ENCODE data around the gene DEPDC4.
"Not testable (repeated sequence)": the region's sequence is repeated elsewhere in the genome, so short reads cannot be mapped to it uniquely, and the experiment has no call there.

DEPDC4 gene

GRCh38 chr12:100229036-100229635 is 37.7 kb downstream of the DEPDC4 start:
- Histone ChIP-seq H3K27me3 (ENCODE audit: control insufficient read depth, insufficient read depth, low read length) (no peaks in the 10 kb centered on the region), H3K9me3 (ENCODE audit: control insufficient read depth, low read length) (no peaks in the 10 kb centered on the region), H3K4me1 (ENCODE audit: control insufficient read depth, insufficient read depth, low read length) (no peaks in the 10 kb centered on the region), H3K4me3 (ENCODE audit: low read length) (no peak overlapping the region), H3K36me3 (ENCODE audit: control insufficient read depth, insufficient read depth, low read length) (no peaks in the 10 kb centered on the region), H3K9ac (ENCODE audit: low read length) (no peak overlapping the region)

DNA sequence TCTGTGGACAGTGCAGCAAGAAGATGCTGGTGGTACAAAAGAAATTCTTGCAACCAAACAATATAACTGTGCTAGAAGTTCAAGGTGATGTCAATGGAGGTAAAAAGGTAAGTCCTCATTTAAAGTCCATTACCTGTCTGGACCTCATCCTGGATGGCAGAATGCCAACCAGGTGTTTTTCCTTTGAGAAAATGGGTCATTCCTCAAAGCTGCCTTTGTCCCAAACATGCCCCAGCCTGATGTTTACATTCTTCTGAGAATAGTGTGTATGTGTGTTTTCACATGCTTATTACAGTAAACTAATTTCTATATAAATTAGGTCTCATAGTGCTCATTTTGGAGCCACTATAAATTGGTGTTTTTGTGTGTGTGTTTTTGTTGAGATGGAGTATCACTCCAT is 41.4 kb downstream of the DEPDC4 start:
- H3K9ac ChIP-seq (ENCODE audit: low read length), result no peak overlapping the region
- no peaks in the 10 kb centered on the region for H3K36me3 ChIP-seq (ENCODE audit: control insufficient read depth, insufficient read depth, low read length)
- H3K4me1 ChIP-seq (ENCODE audit: control insufficient read depth, insufficient read depth, low read length), result no peaks in the 10 kb centered on the region
- no peak overlapping the region for H3K4me3 ChIP-seq (ENCODE audit: low read length)
- H3K9me3 ChIP-seq (ENCODE audit: control insufficient read depth, low read length), result no peaks in the 10 kb centered on the region
- H3K27me3 ChIP-seq (ENCODE audit: control insufficient read depth, insufficient read depth, low read length), result no peaks in the 10 kb centered on the region

DNA sequence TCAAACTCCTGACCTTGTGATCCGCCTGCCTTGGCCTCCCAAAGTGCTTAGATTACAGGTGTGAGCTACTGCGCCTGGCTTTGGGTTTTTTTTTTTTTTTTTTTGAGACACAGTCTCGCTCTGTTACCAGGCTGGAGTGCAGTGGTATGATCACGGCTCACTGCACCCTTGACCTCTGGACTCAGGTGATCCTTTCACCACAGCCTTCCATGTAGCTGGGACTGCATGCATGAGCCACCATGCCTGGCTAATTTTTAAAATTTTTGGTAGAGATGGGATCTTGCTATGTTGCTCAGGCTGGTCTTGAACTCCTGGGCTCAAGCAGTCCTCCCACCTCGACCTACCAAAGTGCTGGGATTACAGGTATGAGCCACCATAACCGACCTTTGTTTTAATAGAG is 44.7 kb downstream of the DEPDC4 start:
- not testable (repeated sequence) for H3K4me3 ChIP-seq (ENCODE audit: low read length); H3K27me3 ChIP-seq (ENCODE audit: control insufficient read depth, insufficient read depth, low read length); H3K36me3 ChIP-seq (ENCODE audit: control insufficient read depth, insufficient read depth, low read length); H3K9ac ChIP-seq (ENCODE audit: low read length); H3K4me1 ChIP-seq (ENCODE audit: control insufficient read depth, insufficient read depth, low read length); H3K9me3 ChIP-seq (ENCODE audit: control insufficient read depth, low read length)

DNA sequence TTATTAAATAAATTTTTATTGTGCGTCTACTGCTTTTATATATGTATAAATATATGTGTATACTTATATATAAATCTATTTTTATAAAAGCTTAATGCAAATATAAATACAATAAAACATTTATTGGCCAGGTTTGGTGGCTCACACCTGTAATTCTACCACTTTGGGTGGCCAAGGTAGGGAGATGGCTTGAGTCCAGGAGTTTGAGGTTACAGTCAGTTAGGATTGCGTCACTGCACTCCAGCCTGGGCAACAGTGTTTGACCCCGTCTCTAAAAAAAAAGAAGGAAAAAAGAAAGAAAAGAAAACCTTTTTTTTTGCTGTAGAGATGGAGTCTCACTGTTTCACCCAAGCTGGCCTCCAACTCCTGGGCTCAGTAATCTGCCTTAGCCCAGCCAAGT is 45.4 kb downstream of the DEPDC4 start:
- Histone ChIP-seq H3K4me1 (ENCODE audit: control insufficient read depth, insufficient read depth, low read length) (no peaks in the 10 kb centered on the region), H3K36me3 (ENCODE audit: control insufficient read depth, insufficient read depth, low read length) (no peaks in the 10 kb centered on the region), H3K9me3 (ENCODE audit: control insufficient read depth, low read length) (no peaks in the 10 kb centered on the region), H3K4me3 (ENCODE audit: low read length) (no peak overlapping the region), H3K27me3 (ENCODE audit: control insufficient read depth, insufficient read depth, low read length) (no peaks in the 10 kb centered on the region), H3K9ac (ENCODE audit: low read length) (no peak overlapping the region)

DNA sequence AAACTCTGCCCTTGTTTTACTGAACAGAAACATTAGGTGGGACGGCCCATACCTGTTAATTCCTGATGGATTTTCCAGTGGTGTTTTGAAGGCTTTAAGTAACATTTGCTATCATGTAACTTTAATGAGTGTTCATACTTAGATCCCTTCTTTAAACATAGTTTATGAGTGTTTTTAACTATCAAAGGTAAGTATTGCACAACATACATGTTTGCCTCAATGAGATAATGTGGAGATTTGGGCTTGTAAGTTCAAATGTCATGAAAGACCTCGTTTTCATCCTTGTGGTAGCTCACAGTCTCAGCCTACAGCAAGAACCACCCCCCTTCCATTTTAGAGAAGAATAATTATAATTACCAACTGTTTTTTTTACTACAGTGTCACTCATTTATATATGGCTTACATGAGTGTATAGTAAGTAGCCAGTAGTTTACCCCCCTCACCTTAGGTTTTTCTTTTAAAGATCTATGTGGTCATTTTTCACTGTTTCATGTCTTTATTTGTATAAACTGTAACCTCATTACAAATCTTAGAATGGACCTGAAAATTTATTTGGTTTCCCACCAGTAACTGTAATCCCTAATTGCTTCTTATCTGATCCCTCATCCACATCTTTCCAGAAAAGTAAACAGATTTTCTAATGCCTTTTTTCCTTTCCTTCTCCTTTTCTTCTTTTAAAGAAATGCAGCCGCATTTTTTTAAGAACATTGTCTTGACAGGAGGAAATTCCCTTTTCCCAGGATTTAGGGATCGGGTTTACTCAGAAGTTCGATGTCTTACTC is 47.4 kb downstream of the DEPDC4 start:
- H3K36me3 ChIP-seq (ENCODE audit: control insufficient read depth, insufficient read depth, low read length), result no peaks in the 10 kb centered on the region
- H3K9me3 ChIP-seq (ENCODE audit: control insufficient read depth, low read length), result no peaks in the 10 kb centered on the region
- H3K4me1 ChIP-seq (ENCODE audit: control insufficient read depth, insufficient read depth, low read length), result peaks cover 4% of the 10 kb centered on the region
- H3K27me3 ChIP-seq (ENCODE audit: control insufficient read depth, insufficient read depth, low read length), result no peaks in the 10 kb centered on the region
- no peak overlapping the region for H3K9ac ChIP-seq (ENCODE audit: low read length)
- no peak overlapping the region for H3K4me3 ChIP-seq (ENCODE audit: low read length)

DNA sequence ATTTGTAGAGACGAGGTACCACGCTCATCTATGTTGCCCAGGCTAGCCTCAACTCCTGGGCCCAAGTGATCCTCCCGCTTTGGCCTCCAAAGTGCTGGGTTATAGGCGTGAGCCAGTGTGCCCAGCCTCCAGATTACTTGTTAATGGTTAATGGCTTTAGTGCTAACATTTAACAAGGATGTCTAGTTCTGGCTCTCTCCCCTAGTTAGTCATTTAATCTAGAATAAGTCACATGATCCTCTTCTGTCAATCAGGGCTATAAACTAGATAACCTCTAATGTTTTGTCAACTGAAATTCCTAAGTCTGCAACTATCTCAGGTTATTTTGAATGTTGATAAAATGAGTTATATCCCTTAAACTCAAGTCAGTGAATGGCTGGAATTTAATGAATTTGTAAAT is 50.5 kb downstream of the DEPDC4 start:
- Histone ChIP-seq H3K9me3 (ENCODE audit: control insufficient read depth, low read length) (no peaks in the 10 kb centered on the region), H3K4me3 (ENCODE audit: low read length) (no peak overlapping the region), H3K27me3 (ENCODE audit: control insufficient read depth, insufficient read depth, low read length) (no peaks in the 10 kb centered on the region), H3K36me3 (ENCODE audit: control insufficient read depth, insufficient read depth, low read length) (no peaks in the 10 kb centered on the region), H3K9ac (ENCODE audit: low read length) (no peak overlapping the region), H3K4me1 (ENCODE audit: control insufficient read depth, insufficient read depth, low read length) (peaks cover 8% of the 10 kb centered on the region)

DNA sequence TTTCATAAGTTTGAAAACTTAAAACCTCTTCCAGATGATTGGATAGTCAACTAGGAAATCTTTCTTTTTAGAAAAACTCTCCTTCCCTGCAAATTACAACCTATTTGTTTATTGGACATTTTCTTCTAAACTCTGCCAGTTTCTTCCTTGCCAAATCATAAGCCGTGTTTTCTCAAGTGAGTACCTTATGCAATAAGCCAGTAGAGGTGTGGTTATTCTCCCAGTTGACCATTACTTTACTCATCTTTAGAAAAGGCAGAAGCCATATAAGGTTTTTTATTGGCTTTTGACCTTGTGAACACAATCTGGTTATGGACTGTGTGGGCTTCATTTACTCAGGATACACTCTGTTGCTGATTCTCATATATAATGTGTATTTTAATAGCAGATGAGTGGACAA is 51.7 kb downstream of the DEPDC4 start:
- H3K27me3 ChIP-seq (ENCODE audit: control insufficient read depth, insufficient read depth, low read length), result no peaks in the 10 kb centered on the region
- no peaks in the 10 kb centered on the region for H3K36me3 ChIP-seq (ENCODE audit: control insufficient read depth, insufficient read depth, low read length)
- H3K9me3 ChIP-seq (ENCODE audit: control insufficient read depth, low read length), result no peaks in the 10 kb centered on the region
- peaks cover 8% of the 10 kb centered on the region for H3K4me1 ChIP-seq (ENCODE audit: control insufficient read depth, insufficient read depth, low read length)
- H3K4me3 ChIP-seq (ENCODE audit: low read length), result no peak overlapping the region
- no peak overlapping the region for H3K9ac ChIP-seq (ENCODE audit: low read length)

DNA sequence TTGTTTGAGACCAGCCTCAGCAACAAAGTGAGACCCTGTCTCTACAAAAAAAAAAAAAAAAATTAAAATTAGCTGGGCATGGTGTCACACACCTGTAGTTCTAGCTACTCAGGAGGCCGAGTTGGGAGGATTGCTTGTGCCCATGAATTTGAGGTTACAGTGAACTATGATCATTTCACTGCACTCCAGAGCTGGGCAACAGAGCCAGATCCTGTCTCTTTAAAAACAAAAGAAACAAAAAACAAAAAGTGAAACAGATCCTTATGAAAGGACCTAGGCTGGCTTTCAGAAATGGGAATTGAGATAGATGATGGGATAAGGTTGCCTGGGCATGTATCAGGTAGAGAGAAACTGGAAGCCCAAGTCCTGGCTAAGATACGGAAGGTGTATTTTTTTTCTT is 52.4 kb downstream of the DEPDC4 start:
- Histone ChIP-seq H3K4me3 (ENCODE audit: low read length) (no peak overlapping the region), H3K9me3 (ENCODE audit: control insufficient read depth, low read length) (no peaks in the 10 kb centered on the region), H3K27me3 (ENCODE audit: control insufficient read depth, insufficient read depth, low read length) (no peaks in the 10 kb centered on the region), H3K9ac (ENCODE audit: low read length) (no peak overlapping the region), H3K4me1 (ENCODE audit: control insufficient read depth, insufficient read depth, low read length) (peaks cover 8% of the 10 kb centered on the region), H3K36me3 (ENCODE audit: control insufficient read depth, insufficient read depth, low read length) (no peaks in the 10 kb centered on the region)

- Histone ChIP-seq H3K4me3 (ENCODE audit: low read length) (no peak overlapping the region), H3K4me1 (ENCODE audit: control insufficient read depth, insufficient read depth, low read length) (peaks cover 8% of the 10 kb centered on the region), H3K36me3 (ENCODE audit: control insufficient read depth, insufficient read depth, low read length) (no peaks in the 10 kb centered on the region), H3K9me3 (ENCODE audit: control insufficient read depth, low read length) (no peaks in the 10 kb centered on the region), H3K9ac (ENCODE audit: low read length) (no peak overlapping the region), H3K27me3 (ENCODE audit: control insufficient read depth, insufficient read depth, low read length) (no peaks in the 10 kb centered on the region)
These were observed 53.6 kb downstream of the DEPDC4 start for GRCh38 chr12:100213016-100213891.

GRCh38 chr12:100211698-100212097 is 55.2 kb downstream of the DEPDC4 start:
- H3K4me3 ChIP-seq (ENCODE audit: low read length), result no peak overlapping the region

GRCh38 chr12:100208834-100209233 is 58.0 kb downstream of the DEPDC4 start:
- Histone ChIP-seq H3K4me3 (ENCODE audit: low read length) (no peak overlapping the region), H3K27me3 (ENCODE audit: control insufficient read depth, insufficient read depth, low read length) (no peaks in the 10 kb centered on the region), H3K9me3 (ENCODE audit: control insufficient read depth, low read length) (no peaks in the 10 kb centered on the region), H3K4me1 (ENCODE audit: control insufficient read depth, insufficient read depth, low read length) (peaks cover 4% of the 10 kb centered on the region), H3K36me3 (ENCODE audit: control insufficient read depth, insufficient read depth, low read length) (no peaks in the 10 kb centered on the region), H3K9ac (ENCODE audit: low read length) (no peak overlapping the region)

More at GRCh38 chr12:100211698-100212097, 55.2 kb downstream of the DEPDC4 start:
- H3K27me3 ChIP-seq (ENCODE audit: control insufficient read depth, insufficient read depth, low read length), result no peaks in the 10 kb centered on the region
- H3K36me3 ChIP-seq (ENCODE audit: control insufficient read depth, insufficient read depth, low read length), result no peaks in the 10 kb centered on the region
- H3K4me1 ChIP-seq (ENCODE audit: control insufficient read depth, insufficient read depth, low read length), result peaks cover 8% of the 10 kb centered on the region
- no peak overlapping the region for H3K9ac ChIP-seq (ENCODE audit: low read length)
- H3K9me3 ChIP-seq (ENCODE audit: control insufficient read depth, low read length), result no peaks in the 10 kb centered on the region

GRCh38 chr12:100207311-100207710 is 59.6 kb downstream of the DEPDC4 start:
- no peak overlapping the region for H3K4me3 ChIP-seq (ENCODE audit: low read length)
- H3K36me3 ChIP-seq (ENCODE audit: control insufficient read depth, insufficient read depth, low read length), result no peaks in the 10 kb centered on the region
- no peak overlapping the region for H3K9ac ChIP-seq (ENCODE audit: low read length)
- H3K4me1 ChIP-seq (ENCODE audit: control insufficient read depth, insufficient read depth, low read length), result no peaks in the 10 kb centered on the region
- H3K9me3 ChIP-seq (ENCODE audit: control insufficient read depth, low read length), result no peaks in the 10 kb centered on the region
- H3K27me3 ChIP-seq (ENCODE audit: control insufficient read depth, insufficient read depth, low read length), result no peaks in the 10 kb centered on the region
